ENCODE measurements around the gene GRM1.

The GRM1 gene

GRCh38 chr6:146095481-146095880 lies 66.6 kb downstream of the GRM1 start:
- no peak for TF ChIP-seq CTCF (IDR thresholded peaks at IDR 0.05; ENCODE audit: insufficient read depth, missing control alignments)
- FAIRE-seq (no peak), DNase-seq (ENCODE audit: insufficient read length, low spot score) (no peak)

GRCh38 chr6:146097586-146097985 lies 68.7 kb downstream of the GRM1 start:
- FAIRE-seq (no peak), DNase-seq (ENCODE audit: insufficient read length, low spot score) (no peak)
- no peak for TF ChIP-seq CTCF (IDR thresholded peaks at IDR 0.05; ENCODE audit: insufficient read depth, missing control alignments)

- DNase-seq (ENCODE audit: insufficient read length, low spot score) (no peak), FAIRE-seq (no peak)
- no peak for TF ChIP-seq CTCF (IDR thresholded peaks at IDR 0.05; ENCODE audit: insufficient read depth, missing control alignments)
Measured at GRCh38 chr6:146100776-146101175, 71.9 kb downstream of the GRM1 start.

- no peak for DNase-seq (ENCODE audit: insufficient read length, low spot score)
- FAIRE-seq: no peak
- TF ChIP-seq CTCF (IDR thresholded peaks at IDR 0.05; ENCODE audit: insufficient read depth, missing control alignments): no peak
Measured at GRCh38 chr6:146103416-146104072, 74.7 kb downstream of the GRM1 start.

GRCh38 chr6:146106532-146106931 lies 77.7 kb downstream of the GRM1 start:
- no peak for FAIRE-seq
- TF ChIP-seq CTCF (IDR thresholded peaks at IDR 0.05; ENCODE audit: insufficient read depth, missing control alignments): no peak
- DNase-seq (ENCODE audit: insufficient read length, low spot score): no peak

GRCh38 chr6:146110990-146111389 lies 82.1 kb downstream of the GRM1 start:
- TF ChIP-seq CTCF (IDR thresholded peaks at IDR 0.05; ENCODE audit: insufficient read depth, missing control alignments): no peak
- FAIRE-seq: no peak
- DNase-seq (ENCODE audit: insufficient read length, low spot score): no peak

- DNase-seq (ENCODE audit: insufficient read length, low spot score) (no peak), FAIRE-seq (no peak)
- no peak for TF ChIP-seq CTCF (IDR thresholded peaks at IDR 0.05; ENCODE audit: insufficient read depth, missing control alignments)
Measured at GRCh38 chr6:146111881-146112450, 83.1 kb downstream of the GRM1 start.

Measured in D721Med (cell line).